ENCODE results near the gene PIGU.
"Not testable (repeated sequence)": the region's sequence is repeated elsewhere in the genome, so short reads cannot be mapped to it uniquely, and the experiment has no call there.

PIGU gene

DNA sequence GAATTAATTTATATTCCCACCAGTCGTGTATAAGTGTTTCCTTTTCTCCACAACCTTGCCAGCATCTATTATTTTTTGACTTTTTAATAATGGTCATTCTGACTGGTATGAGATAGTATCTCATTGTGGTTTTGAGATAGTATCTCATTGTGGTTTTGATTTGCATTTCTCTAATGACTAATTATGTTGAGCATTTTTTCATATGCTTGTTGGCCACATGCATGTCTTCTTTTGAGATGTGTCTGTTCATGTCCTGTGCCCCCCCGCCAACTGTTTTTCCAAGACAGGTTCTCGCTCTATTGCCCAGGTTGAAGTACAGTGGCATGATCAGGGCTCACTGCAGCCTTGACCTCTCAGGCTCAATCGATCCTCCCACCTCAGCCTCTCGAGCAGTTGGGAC, 15.1 kb downstream of the PIGU start:
- DNase-seq (ENCODE audit: low spot score): not testable (repeated sequence)

DNA sequence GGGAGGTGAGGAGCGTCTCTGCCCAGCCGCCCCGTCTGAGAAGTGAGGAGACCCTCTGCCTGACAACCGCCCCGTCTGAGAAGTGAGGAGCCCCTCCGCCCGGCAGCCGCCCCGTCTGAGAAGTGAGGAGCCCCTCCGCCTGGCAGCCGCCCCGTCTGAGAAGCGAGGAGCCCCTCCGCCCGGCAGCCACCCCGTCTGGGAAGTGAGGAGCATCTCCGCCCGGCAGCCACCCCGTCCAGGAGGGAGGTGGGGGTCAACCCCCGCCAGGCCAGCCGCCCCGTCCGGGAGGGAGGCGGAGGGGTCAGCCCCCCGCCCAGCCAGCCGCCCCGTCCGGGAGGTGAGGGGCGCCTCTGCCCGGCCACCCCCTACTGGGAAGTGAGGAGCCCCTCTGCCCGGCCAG, 18.2 kb downstream of the PIGU start:
- not testable (repeated sequence) for DNase-seq (ENCODE audit: low spot score)

DNA sequence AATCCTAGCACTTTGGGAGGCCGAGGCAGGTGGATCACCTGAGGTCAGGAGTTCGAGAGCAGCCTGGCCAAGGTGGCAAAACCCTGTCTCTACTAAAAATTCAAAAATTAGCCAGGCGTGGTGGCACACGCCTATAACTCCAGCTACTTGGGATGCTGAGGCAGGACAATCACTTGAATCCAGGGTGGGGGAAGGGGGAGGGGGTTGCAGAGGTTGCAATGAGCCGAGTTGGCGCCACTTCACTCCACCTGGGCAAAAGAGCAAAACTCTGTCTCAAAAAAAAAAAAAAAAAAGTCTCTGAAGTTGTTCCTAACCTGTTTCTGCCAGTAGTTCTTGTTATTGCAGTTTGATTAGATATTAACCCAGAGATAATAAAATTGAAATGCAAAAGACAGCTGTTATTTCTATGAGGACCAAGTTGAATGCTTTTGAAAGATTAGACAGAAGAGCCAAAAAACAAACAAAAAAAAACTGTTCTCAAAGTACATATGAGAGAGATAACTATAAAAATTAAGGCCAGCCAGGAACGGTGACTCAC, 22.6 kb downstream of the PIGU start:
- DNase-seq (ENCODE audit: low spot score): no peak

DNA sequence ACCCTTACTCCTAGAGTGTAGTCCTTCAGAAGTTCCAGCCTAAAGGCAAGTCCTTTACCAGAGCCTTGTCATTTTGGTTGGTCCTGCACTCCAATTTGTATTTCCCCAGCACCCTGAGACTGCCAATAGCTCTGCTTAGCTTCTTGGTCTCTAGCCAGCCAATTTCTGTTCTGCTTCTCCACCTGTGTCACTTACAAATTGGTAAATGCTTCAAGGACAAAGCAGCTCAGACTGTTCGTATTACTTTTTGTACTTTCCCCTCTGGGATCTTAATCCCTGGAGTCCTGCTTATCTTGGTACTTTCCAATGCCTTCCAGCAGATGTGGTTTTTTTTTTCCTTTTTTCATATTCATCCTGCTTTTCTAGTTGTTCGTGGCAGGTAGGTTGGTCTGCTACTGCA, 25.7 kb downstream of the PIGU start:
- no peak for DNase-seq (ENCODE audit: low spot score)

DNA sequence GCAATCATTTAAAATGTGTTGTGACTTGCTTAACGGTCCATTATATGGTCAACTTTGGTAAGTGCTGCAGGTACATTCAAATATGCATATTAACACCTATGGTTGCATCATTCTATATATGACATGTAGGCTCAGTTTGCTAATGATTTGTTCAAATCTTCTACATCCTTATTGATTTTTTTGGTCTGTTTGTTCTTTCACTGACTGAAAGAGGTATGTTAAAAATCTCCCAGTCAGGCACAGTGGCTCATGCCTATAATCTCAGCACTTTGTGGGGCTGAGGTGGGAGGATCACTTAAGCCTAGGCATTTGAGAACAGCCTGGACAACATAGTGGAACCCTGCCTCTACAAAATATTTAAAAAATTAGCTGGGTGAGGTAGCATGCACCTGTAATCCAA, 29.2 kb downstream of the PIGU start:
- no peak for DNase-seq (ENCODE audit: low spot score)

DNA sequence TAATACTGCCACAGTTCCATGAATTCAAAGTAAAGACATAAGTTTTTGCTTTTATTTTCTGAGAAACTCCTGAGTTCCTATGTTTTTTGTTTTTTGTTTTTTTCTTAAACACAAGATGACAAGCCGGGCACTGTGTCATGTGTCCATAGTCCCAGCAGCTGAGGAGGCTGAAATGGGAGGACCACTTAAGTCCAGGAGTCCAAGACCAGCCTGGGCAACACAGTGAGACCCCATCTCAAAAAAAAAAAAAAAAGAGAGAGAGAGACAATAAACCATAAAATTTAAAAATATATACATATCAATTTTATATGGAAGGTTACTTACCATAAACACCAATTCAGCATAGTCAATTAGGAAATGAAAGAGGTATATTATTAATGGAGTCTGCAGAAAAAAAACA, 31.9 kb downstream of the PIGU start:
- no peak for DNase-seq (ENCODE audit: low spot score)

DNA sequence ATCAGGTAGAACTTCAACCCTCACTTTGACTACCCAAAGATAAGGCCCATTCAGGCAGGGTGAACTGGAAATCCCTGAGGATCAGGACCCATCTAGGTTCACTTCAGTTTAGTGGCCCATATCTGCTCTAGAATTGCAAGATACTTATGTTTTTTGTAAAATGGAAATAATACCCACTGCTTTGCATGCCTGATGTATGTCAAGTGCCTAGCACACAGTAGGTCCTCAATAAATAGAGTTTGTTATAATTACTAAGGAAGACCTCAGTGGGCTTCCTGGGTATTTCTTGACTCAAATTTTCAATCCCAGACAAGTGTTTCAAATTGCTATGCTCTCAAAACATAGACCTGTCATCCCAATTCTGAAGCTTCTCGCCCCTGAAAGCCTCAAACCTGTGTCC, 32.5 kb downstream of the PIGU start:
- DNase-seq (ENCODE audit: low spot score): no peak

DNA sequence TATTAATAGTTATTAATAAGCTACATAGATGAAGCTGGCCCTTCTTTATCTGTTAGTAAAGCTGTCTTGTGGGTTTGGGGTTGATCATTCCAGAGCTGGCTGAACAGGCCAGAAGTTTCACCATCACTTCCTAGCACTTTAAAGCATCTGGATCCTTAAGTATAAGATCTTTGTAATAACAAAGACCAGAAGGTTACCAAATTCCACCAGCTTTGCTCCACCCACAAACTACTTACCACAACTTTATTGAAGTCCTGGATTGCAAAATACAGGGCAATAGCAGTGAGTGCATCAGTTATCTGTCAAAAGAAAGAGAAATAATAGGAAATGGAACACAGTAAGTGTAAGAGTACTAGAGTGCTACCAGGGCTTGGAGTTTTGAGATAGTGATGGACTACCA, 33.0 kb downstream of the PIGU start:
- DNase-seq (ENCODE audit: low spot score): peak; percentile 76

DNA sequence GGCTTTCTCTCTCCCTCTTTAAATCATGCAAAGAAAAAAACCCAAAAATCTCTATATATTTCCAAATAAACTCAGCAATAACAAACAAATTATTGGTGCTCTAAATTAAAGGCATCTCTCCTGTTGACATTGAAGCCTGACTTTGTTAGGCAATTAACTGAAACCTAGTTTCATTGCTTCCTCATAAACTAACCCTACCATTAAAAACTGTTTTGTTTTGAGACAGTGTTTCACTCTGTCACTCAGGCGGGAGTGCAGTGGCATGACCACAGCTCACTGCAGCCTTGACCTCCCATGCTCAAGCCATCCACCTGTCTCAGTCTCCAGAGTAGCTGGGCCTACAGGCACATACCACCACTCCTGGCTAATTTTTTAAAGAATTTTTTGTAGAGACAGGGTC, 34.9 kb downstream of the PIGU start:
- no peak for DNase-seq (ENCODE audit: low spot score)

DNA sequence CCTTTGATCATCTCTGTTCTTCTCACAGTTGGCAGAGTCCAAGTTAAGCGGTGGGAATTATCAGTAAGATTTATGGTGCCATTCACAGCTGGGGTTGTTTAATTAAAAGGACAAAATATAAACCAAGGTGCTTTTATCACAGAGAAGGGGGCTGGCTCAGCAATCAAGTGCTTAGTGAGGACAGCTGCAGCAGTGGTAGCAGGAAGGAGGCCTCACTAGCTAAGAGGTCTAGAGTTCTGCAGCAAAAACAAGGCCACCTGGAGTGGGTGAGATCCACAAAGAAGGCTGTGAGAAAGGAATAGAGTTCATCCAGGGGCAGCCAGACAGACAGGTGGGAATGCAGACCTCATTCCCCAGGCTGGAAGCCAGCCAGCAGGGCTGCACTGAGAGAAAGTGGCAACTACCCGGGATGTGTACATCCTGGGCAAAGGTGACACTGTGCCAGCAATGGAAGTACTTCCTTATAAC, 37.1 kb downstream of the PIGU start:
- DNase-seq (ENCODE audit: low spot score): no peak

DNA sequence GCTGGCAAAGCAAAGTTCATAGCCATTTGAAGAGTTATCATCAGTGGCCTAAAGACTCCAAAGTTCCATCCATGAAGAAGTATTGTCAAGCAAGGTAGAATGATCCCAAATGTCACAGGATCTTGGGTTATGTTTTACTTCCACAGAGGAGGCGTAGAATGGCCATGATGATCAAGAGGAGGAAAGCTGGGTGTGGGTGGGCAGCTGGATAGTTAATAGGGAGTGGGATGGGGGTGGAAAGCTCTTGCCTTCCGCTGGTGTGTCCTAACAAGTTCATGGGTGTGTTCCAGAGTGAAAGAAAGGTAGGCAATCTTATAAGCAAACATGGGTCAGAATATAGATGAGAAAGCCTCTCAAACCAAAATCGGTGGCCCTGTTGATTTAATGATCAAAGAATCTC, 38.4 kb downstream of the PIGU start:
- no peak for DNase-seq (ENCODE audit: low spot score)

DNA sequence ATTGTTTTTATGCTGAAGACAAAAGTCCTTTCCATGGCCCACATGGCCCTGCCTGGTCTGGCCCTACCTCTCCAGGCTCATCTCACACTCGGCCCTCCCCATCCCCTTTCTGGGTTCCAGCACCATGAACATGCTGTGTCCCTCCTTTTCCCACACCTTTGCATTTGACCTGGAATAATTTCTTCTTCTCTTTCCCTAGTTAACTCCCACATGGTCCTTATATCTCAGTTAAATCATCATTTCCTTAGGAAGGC, 38.9 kb downstream of the PIGU start:
- DNase-seq (ENCODE audit: low spot score): no peak

DNA sequence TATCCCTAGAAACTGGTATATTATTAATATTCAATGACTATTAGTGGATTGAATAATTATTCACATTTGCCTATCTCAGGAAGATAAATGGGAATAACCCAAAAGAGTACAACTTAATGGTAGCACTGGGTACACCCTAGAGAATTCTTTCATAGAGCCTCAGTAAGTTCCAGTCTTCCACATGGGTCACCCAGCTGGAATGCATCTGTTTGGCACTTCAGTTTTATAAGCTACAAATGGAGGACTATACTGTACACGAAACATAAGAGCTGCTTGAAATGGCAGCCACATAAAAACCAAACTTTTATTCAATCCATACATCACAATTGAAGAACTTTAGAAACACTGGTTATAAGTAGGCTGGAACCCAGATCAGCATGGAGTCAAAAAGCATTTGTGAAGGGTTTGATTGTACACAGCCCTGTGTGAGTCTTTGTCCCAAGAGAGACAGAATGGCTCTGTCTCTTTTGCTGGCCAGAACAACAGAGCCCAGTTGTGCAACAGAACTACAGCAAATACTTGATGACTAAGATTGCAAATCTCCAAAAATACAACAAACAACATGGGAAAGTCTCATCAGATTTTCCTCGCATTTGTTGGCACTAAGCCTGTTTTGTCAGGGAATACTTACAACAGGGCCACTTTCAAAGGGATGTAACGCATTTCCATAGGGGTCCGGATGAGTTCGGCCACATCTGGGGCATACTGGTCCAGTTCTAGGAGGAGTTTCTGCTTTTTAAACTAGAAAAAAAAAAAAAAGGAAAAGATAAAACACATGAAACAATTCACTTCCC, 39.5 kb downstream of the PIGU start:
- peak; percentile 86 for DNase-seq (ENCODE audit: low spot score)

DNA sequence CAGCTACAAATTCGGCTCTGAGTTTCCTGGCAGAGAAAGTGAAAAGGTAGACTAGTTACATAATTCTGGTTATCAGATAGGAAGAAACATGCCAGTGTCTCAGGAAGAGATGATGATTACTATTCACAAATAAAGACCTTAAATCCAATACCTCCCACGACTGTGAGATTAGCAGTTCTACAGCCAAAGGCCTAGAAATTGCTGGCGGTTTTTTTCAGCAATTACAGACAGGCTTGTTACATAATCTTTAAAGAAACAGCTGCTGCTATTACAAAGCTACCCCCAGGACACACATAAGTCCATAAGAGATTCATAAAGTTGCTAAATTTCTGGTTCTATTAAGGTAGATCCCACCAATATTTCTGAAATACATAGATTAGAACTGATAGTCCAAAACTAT, 40.2 kb downstream of the PIGU start:
- DNase-seq (ENCODE audit: low spot score): no peak

DNA sequence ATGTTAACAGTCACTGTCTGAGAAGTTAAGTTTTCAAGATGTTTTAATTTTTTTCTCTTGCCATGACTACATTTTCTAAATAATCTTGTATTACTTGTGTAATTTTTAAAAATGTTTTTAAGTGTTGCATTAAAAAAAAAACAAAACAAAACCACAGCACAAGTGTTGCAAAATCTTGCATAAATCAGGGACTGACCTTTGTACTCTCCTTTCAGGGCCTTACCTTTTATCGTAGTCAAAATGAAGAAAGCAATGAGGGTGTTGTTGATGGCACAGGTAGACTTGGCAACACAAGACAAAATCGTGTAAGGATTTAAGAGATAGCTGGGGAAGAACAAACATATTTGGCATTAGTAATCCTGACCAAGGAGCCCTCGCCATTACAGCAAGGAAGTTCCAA, 42.5 kb downstream of the PIGU start:
- DNase-seq (ENCODE audit: low spot score): no peak

DNA sequence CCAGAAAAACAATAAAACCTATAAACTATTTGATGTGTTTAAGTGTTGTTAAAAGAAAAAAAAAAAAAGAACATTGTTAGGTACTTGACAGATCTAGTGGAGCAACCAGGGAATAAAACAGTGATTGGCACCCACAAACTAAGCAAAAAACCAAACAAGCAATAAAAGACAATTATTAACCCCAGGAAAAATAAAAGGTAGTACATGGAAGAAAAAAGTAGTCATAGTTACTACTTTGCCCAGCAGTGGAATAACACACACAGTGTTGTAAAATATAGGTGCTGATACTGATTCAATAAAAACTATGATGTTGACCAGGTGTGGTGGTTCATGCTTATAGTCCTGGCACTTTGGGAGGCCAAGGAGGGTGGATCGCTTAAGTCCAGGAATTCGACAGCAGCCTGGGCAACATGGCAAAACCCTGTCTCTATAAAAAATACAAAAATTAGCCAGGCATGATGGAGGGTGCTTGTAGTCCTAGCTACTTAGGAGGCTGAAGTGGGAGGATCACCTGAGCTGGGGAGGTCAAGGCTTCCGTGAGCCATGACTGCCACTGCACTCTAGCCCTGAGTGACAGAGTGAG, 43.9 kb downstream of the PIGU start:
- DNase-seq (ENCODE audit: low spot score): no peak

DNA sequence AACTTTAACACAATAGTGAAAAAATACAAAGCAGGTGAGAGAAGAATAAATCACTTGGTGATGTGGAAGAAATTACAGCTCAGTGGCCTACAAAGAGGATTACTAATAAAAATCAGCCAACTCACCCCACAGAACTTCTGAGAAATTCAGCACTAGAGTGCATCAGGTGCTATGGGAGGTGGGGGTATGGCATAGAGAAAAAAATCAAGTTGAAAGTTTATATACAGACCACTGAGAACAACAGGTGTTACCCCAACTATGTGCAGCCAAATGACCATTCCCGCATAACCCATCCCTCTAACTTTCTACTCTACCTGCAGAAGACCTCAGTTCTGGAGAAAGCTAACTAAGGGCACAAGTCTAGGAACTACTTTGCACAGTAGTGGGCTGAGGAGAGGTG, 47.0 kb downstream of the PIGU start:
- no peak for DNase-seq (ENCODE audit: low spot score)

DNA sequence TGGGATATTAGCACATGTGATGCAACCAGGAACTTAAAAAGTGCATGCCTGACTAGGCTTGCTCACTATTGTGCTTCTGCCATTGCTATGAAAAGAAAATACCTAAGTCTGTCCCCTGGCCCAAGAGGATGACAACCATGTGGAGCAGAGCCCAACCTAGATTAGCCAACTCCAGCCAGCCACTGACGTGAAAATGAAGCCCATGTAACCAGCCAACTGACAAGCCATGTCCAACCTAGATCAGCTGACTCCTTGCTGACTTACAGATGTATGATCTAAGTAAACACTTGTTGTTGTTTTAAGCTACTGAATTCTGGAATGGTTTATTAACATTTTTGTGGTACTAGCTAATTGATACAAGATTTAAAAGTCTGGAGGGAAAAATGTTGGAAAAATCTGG, 47.5 kb downstream of the PIGU start:
- peak; percentile 28 for DNase-seq (ENCODE audit: low spot score)

DNA sequence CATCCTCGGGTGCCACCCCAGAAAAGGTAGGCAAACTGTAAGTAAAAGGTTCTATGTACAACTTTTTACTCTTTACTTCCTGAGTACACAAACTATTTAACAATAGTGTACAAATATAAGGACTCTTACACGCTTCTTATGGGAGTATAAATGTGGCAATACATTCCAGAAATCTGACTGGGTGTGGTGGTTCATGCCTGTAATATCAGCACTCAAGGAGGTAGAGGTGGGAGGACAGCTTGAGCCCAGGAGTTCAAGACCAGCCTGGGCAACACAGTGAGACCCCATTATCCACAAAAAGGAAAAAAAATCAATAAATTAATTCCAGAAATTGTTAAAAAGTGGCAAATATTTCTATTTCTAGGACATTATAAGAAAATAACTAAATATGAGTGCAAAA, 48.9 kb downstream of the PIGU start:
- no peak for DNase-seq (ENCODE audit: low spot score)

DNA sequence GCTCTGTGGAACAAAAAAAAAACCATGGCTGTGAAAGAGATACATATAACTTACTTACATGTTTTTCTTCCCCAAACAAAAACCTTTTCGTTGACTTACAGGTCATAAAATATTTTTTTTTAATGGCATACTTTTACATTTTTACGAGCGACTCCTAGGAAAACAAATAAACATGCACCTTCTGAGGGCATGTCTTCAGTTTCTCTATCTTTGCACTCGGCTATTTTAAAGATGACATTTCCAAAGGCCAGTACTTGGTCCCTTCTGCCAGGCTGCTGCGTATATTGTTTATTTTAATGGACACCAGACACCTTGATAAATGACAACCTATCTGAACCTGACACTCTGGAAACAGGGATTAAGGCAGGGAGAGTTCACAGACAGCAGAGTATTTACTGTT, 49.4 kb downstream of the PIGU start:
- DNase-seq (ENCODE audit: low spot score): no peak

DNA sequence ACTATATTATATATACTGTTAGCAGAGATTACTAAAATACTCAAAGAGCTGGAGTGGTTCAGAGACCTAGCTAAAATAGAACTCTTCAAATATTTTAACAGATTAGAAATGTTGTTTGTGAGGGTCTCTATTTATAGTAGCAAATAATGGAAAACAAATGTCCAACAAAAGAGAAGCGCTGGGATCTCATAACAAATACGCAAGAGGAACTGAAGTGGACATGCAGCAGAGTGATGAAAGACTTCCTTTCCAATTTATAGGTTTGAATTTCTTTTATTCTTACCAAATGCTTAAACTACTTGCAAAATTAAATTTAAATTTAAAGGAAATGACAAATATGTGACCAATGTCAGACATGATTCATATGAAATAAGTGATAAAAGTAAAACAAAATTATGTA, 49.9 kb downstream of the PIGU start:
- DNase-seq (ENCODE audit: low spot score): no peak

DNA sequence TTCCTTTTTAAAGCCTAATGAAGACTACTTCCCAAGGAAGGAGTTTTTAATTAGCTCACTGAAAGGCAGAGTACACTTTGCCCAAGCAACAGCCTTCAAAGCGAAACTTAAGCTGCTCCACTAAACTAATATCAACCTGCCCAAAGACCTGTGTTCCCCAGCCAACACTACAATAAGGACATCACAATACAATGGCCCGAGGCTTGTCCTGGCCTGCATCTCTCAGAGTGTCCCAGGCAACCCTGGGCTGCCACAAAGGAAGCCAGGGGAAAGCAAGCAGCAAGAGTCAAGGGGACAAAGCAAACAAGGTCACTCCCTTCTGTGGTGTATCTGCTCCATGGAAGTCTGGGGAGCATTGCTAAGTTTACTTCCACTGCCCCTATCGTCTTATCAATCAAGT, 52.3 kb downstream of the PIGU start:
- no peak for DNase-seq (ENCODE audit: low spot score)

DNA sequence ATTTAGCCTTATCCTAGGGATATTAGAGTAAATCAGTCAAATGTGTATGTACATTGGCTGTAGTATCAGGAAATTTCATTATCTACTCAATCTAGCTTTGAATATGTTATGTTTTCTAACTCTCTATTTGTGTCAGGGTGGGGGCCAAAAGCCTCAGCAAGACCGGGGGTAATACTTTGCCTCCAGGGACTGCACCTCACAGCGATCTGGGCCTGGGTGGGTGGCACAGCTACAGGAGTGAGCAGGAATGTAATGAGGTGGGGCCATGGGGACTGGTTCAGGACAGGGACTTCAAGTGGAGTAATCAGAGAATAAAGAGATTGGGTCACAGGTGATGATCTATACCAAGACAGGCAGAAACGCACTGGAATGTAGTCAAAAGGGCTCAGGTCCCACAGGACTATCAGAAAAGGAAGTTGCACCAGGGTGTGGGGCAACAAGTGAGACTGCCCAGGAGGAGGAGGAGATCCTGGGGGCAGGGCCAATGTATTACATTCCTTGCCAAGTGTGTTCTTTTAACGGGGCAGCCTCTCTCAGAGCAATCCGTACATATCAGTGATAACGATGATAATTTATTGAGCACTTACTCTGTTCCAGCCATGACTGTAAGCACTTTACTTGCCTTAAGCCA, 54.0 kb downstream of the PIGU start:
- DNase-seq (ENCODE audit: low spot score): no peak
